Sigmoid colon (tissue), 4 donors: Measurements from ENCODE around the gene FOXO4.

Experiments used
- EP300 ChIP-seq, 4 donors: sonication (generic); formaldehyde crosslinking; IDR thresholded peaks; one replicate each; pipeline ENCODE4 v1.6.1; 2017; ENCODE audit warnings: antibody characterized with exemption in 4 of 4
- TF ChIP-seq, protein P1 (sequence below), 4 experiments: fragments of 450-650 bp in 3 of 4; fragments of 200-600 bp in 1 of 4; IDR thresholded peaks; one replicate each; pipeline ENCODE4 v1.5.1; 2016 to 2019; ENCODE audit warnings: antibody characterized with exemption in 4 of 4, mild to moderate bottlenecking in 3 of 4, moderate library complexity in 2 of 4

DNA sequence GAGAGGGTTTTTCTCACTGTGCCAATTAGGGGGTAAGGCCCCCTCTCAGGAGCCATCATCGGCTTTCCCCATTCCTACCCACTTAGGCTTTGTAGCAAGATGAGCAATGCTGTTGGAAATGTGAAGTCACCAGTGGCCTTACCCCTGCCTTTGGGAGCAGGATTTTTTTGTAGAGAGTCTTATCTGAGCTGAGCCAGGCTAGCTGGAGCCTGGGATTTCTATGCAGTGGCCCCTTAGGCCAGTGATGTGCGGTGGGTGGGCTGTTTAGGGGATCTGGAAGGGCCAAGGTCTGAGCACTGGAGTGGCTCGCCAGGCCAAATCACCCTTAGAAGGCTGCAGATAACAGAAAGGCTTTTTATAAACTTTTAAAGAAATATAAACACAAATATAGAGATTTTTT, 6.6 kb downstream of the FOXO4 start:
- TF ChIP-seq, protein P1, sequence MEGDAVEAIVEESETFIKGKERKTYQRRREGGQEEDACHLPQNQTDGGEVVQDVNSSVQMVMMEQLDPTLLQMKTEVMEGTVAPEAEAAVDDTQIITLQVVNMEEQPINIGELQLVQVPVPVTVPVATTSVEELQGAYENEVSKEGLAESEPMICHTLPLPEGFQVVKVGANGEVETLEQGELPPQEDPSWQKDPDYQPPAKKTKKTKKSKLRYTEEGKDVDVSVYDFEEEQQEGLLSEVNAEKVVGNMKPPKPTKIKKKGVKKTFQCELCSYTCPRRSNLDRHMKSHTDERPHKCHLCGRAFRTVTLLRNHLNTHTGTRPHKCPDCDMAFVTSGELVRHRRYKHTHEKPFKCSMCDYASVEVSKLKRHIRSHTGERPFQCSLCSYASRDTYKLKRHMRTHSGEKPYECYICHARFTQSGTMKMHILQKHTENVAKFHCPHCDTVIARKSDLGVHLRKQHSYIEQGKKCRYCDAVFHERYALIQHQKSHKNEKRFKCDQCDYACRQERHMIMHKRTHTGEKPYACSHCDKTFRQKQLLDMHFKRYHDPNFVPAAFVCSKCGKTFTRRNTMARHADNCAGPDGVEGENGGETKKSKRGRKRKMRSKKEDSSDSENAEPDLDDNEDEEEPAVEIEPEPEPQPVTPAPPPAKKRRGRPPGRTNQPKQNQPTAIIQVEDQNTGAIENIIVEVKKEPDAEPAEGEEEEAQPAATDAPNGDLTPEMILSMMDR (IDR thresholded peaks at IDR 0.05), result no peak
- TF ChIP-seq EP300 (IDR thresholded peaks at IDR 0.05), result no peak
